Anterior cingulate cortex (tissue), 58 donors: ENCODE measurements around the gene CTSC.
"Not testable (repeated sequence)": the region's sequence is repeated elsewhere in the genome, so short reads cannot be mapped to it uniquely, and the experiment has no call there.

Experiments
- DNase-seq, 58 donors: peaks; one replicate each; lab custom pipeline; 2025; lab: John Stamatoyannopoulos, UW

CTSC gene

GRCh38 chr11:88322881-88323280 lies 14.7 kb downstream of the CTSC start:
- not testable (repeated sequence) for DNase-seq

GRCh38 chr11:88321412-88321811 lies 16.1 kb downstream of the CTSC start:
- not testable (repeated sequence) for DNase-seq

GRCh38 chr11:88320149-88320559 lies 17.4 kb downstream of the CTSC start:
- no peak for DNase-seq

- DNase-seq, result no peak
These were observed 19.5 kb downstream of the CTSC start for GRCh38 chr11:88318017-88318416.

GRCh38 chr11:88317536-88317935 lies 20.0 kb downstream of the CTSC start:
- no peak for DNase-seq

- DNase-seq, result no peak
These were observed 21.5 kb downstream of the CTSC start for GRCh38 chr11:88315981-88316441.

- no peak for DNase-seq
These were observed 22.5 kb downstream of the CTSC start for GRCh38 chr11:88315015-88315414.

GRCh38 chr11:88313441-88313840 lies 24.1 kb downstream of the CTSC start:
- DNase-seq, result peak in 2 of 58 donors; percentile 2 to 5

- DNase-seq, result no peak
These were observed 24.9 kb downstream of the CTSC start for GRCh38 chr11:88312628-88313027.

GRCh38 chr11:88310246-88310645 lies 27.3 kb downstream of the CTSC start:
- DNase-seq, result no peak

GRCh38 chr11:88308576-88308975 lies 29.0 kb downstream of the CTSC start:
- DNase-seq, result no peak

- DNase-seq, result no peak
These were observed 29.6 kb downstream of the CTSC start for GRCh38 chr11:88307749-88308425.

GRCh38 chr11:88306785-88307184 lies 30.8 kb downstream of the CTSC start:
- no peak for DNase-seq

GRCh38 chr11:88305430-88305829 lies 32.1 kb downstream of the CTSC start:
- no peak for DNase-seq

- DNase-seq, result no peak
These were observed 33.2 kb downstream of the CTSC start for GRCh38 chr11:88304352-88304751.

GRCh38 chr11:88303037-88303436 lies 34.5 kb downstream of the CTSC start:
- no peak for DNase-seq

GRCh38 chr11:88301488-88302140 lies 35.9 kb downstream of the CTSC start:
- no peak for DNase-seq

- DNase-seq, result no peak
These were observed 36.5 kb downstream of the CTSC start for GRCh38 chr11:88300888-88301487.

GRCh38 chr11:88297863-88298262 lies 39.7 kb downstream of the CTSC start:
- no peak for DNase-seq

- peak in 1 of 58 donors; percentile 6 for DNase-seq
These were observed 40.1 kb downstream of the CTSC start for GRCh38 chr11:88297421-88297820.

- DNase-seq, result no peak
These were observed 42.5 kb downstream of the CTSC start for GRCh38 chr11:88295028-88295427.

GRCh38 chr11:88293931-88294330 lies 43.6 kb downstream of the CTSC start:
- DNase-seq, result no peak
